Caco-2 (cell line): Measurements from ENCODE around the gene TMEM234. TPM values are rescaled to one million over a fixed set of nuclear protein-coding genes. Genes with fewer than 3 reads are reported as not detected.

ENCODE experiments used
- BruUV-seq: library from RNA; stranded (reverse); fragments of 400-500 nt; replicated peaks from 2 replicates; lab custom pipeline; 2021; lab: Mats Ljungman, UMichigan
- CTCF ChIA-PET: fragments of 300-600 bp; sonication (Branson Sonifier 250); formaldehyde crosslinking; loops from one replicate; lab custom pipeline; 2022; ENCODE audit warnings: antibody characterized with exemption; lab: Charles Lee
- POLR2A ChIA-PET: fragments of 300-600 bp; sonication (Branson Sonifier 250); formaldehyde crosslinking; loops from one replicate; lab custom pipeline; 2022; ENCODE audit warnings: antibody characterized with exemption; lab: Charles Lee
- DNase-seq, 2 experiments: peaks; one replicate each; pipeline versions ENCODE4 v3.0.0 to v3.0.0-alpha.2; 2020 to 2022
- H3K27me3 ChIP-seq: replicated peaks from 2 replicates; pipeline ENCODE4 v1.6.0; 2011; ENCODE audit warnings: low read length; ENCODE audit not compliant: control insufficient read depth, insufficient read depth
- H3K36me3 ChIP-seq: 2 replicates; pipeline ENCODE4 v1.5.1; 2011; ENCODE audit warnings: low read length; ENCODE audit not compliant: control insufficient read depth, insufficient read depth
- H3K4me1 ChIP-seq: fragments of 250-450 bp; sonication (Bioruptor Pico); 2 replicates; pipeline ENCODE4 v1.5.1; 2020; ENCODE audit warnings: mild to moderate bottlenecking
- H3K4me3 ChIP-seq: 2 replicates; pipeline ENCODE4 v1.5.1; 2011; ENCODE audit warnings: low read depth, mild to moderate bottlenecking, control low read depth, low read length
- H3K9me3 ChIP-seq: fragments of 250-450 bp; sonication (Bioruptor Pico); 2 replicates; pipeline ENCODE4 v1.5.1; 2020; ENCODE audit warnings: mild to moderate bottlenecking, moderate library complexity
- H3K27ac Mint-ChIP-seq: one replicate; pipeline ENCODE4 v1.8.0; 2022; ENCODE audit warnings: mixed read lengths; ENCODE audit not compliant: unreplicated experiment
- H3K27me3 Mint-ChIP-seq: one replicate; pipeline ENCODE4 v1.8.0; 2022; ENCODE audit warnings: mixed read lengths; ENCODE audit not compliant: insufficient read depth, unreplicated experiment
- H3K36me3 Mint-ChIP-seq: one replicate; pipeline ENCODE4 v1.8.0; 2022; ENCODE audit warnings: mild to moderate bottlenecking, mixed read lengths; ENCODE audit not compliant: insufficient read depth, unreplicated experiment
- H3K4me1 Mint-ChIP-seq: one replicate; pipeline ENCODE4 v1.8.0; 2022; ENCODE audit warnings: low read depth, mixed read lengths; ENCODE audit not compliant: unreplicated experiment
- H3K4me3 Mint-ChIP-seq: one replicate; pipeline ENCODE4 v1.8.0; 2022; ENCODE audit warnings: mild to moderate bottlenecking, moderate library complexity, mixed read lengths; ENCODE audit not compliant: unreplicated experiment
- H3K9me3 Mint-ChIP-seq: one replicate; pipeline ENCODE4 v1.8.0; 2022; ENCODE audit warnings: mixed read lengths; ENCODE audit not compliant: unreplicated experiment
- CTCF ChIP-seq, 2 experiments: fragments of 200-600 bp in 1 of 2; IDR thresholded peaks; 1 replicate in 1 of 2; 2 replicates in 1 of 2; pipeline versions ENCODE4 v1.5.1 to v1.8.0; 2011 to 2022; ENCODE audit warnings: antibody characterized with exemption in 1 of 2, control low read depth in 1 of 2, inconsistent platforms in 1 of 2, low read depth in 1 of 2, low read length in 1 of 2, mild to moderate bottlenecking in 1 of 2, moderate library complexity in 1 of 2; ENCODE audit not compliant: insufficient read depth in 1 of 2, severe bottlenecking in 1 of 2, unreplicated experiment in 1 of 2
- intact Hi-C: fragments of 100-400 bp; cut with micrococcal nuclease; formaldehyde crosslinking; loops from one replicate; pipeline ENCODE4 v1.10.0; 2022; ENCODE audit not compliant: unreplicated experiment
- total RNA-seq: library from RNA; stranded (reverse); gene quantifications from 2 replicates; pipeline ENCODE4 v1.2.3, GENCODE V29; 2022

TMEM234 gene
- total RNA-seq, 1 experiment from 2014 or later = 11.5 TPM

GRCh38 chr1:32187850-32188249, 34.3 kb downstream of the TMEM234 start:
- H3K36me3 Mint-ChIP-seq = peaks cover 75% of the 10 kb centered on the region
- POLR2A ChIA-PET = no interaction called here
- peaks cover 7% of the 10 kb centered on the region for H3K4me1 Mint-ChIP-seq

GRCh38 chr1:32186491-32186890, 35.7 kb downstream of the TMEM234 start:
- peaks cover 4% of the 10 kb centered on the region for H3K36me3 ChIP-seq
- H3K27me3 Mint-ChIP-seq = no peaks in the 10 kb centered on the region
- no peaks in the 10 kb centered on the region for H3K9me3 ChIP-seq
- H3K4me1 Mint-ChIP-seq = peaks cover 8% of the 10 kb centered on the region
- intact Hi-C loops = no loop called here
- no peak for TF ChIP-seq CTCF (IDR thresholded peaks at IDR 0.05; ENCODE audit: insufficient read depth in 1 of 2, low read depth in 1 of 2, low read length in 1 of 2, severe bottlenecking in 1 of 2, unreplicated experiment in 1 of 2)
- no peaks in the 10 kb centered on the region for H3K27me3 ChIP-seq
- H3K4me1 ChIP-seq = no peaks in the 10 kb centered on the region
- peak overlapping the region; percentile 79 for H3K27ac Mint-ChIP-seq
- ChIA-PET POLR2A (no interaction called here), CTCF (no interaction called here)
- H3K4me3 Mint-ChIP-seq = no peak overlapping the region
- no peak for DNase-seq
- no peaks in the 10 kb centered on the region for H3K9me3 Mint-ChIP-seq
- peaks cover 75% of the 10 kb centered on the region for H3K36me3 Mint-ChIP-seq
- BruUV-seq = no TSS peak
- no peak overlapping the region for H3K4me3 ChIP-seq

More at GRCh38 chr1:32187850-32188249, 34.3 kb downstream of the TMEM234 start:
- H3K9me3 Mint-ChIP-seq = no peaks in the 10 kb centered on the region
- DNase-seq = no peak
- no peak overlapping the region for H3K27ac Mint-ChIP-seq
- Histone ChIP-seq H3K4me1 (no peaks in the 10 kb centered on the region), H3K9me3 (no peaks in the 10 kb centered on the region), H3K4me3 (no peak overlapping the region), H3K27me3 (no peaks in the 10 kb centered on the region), H3K36me3 (peaks cover 3% of the 10 kb centered on the region)
- BruUV-seq = no TSS peak
- no peak overlapping the region for H3K4me3 Mint-ChIP-seq
- intact Hi-C loops = no loop called here
- CTCF ChIA-PET = no interaction called here
- TF ChIP-seq CTCF (IDR thresholded peaks at IDR 0.05; ENCODE audit: insufficient read depth in 1 of 2, low read depth in 1 of 2, low read length in 1 of 2, severe bottlenecking in 1 of 2, unreplicated experiment in 1 of 2) = no peak
- no peaks in the 10 kb centered on the region for H3K27me3 Mint-ChIP-seq

GRCh38 chr1:32186077-32186476, 36.1 kb downstream of the TMEM234 start:
- Mint-ChIP-seq H3K36me3 (peaks cover 76% of the 10 kb centered on the region), H3K4me3 (no peak overlapping the region), H3K9me3 (no peaks in the 10 kb centered on the region), H3K27me3 (no peaks in the 10 kb centered on the region), H3K27ac (peak overlapping the region; percentile 79), H3K4me1 (peaks cover 12% of the 10 kb centered on the region)
- BruUV-seq = TSS peak; percentile 0
- Histone ChIP-seq H3K4me3 (no peak overlapping the region), H3K36me3 (peaks cover 4% of the 10 kb centered on the region), H3K4me1 (no peaks in the 10 kb centered on the region), H3K27me3 (no peaks in the 10 kb centered on the region), H3K9me3 (no peaks in the 10 kb centered on the region)
- TF ChIP-seq CTCF (IDR thresholded peaks at IDR 0.05; ENCODE audit: insufficient read depth in 1 of 2, low read depth in 1 of 2, low read length in 1 of 2, severe bottlenecking in 1 of 2, unreplicated experiment in 1 of 2) = no peak
- DNase-seq = no peak
- intact Hi-C loops = no loop called here
- ChIA-PET CTCF (no interaction called here), POLR2A (no interaction called here)
